Calu3 (cell line): ENCODE measurements around the gene UBE2F. TPM values are rescaled to one million over a fixed set of nuclear protein-coding genes. Genes with fewer than 3 reads are reported as not detected.

Experiments
- BruUV-seq: library from RNA; stranded (reverse); fragments of 400-500 nt; replicated peaks from 2 replicates; lab custom pipeline; 2021; lab: Mats Ljungman, UMichigan
- CTCF ChIA-PET: fragments of 300-600 bp; sonication (Branson Sonifier 250); formaldehyde crosslinking; loops from one replicate; lab custom pipeline; 2022; ENCODE audit warnings: antibody characterized with exemption; lab: Charles Lee
- DNase-seq: peaks from one replicate; pipeline ENCODE4 v3.0.0; 2022
- H3K27ac Mint-ChIP-seq: one replicate; pipeline ENCODE4 v1.8.0; 2022; ENCODE audit warnings: mixed read lengths; ENCODE audit not compliant: unreplicated experiment
- H3K27me3 Mint-ChIP-seq: one replicate; pipeline ENCODE4 v1.8.0; 2022; ENCODE audit warnings: mixed read lengths; ENCODE audit not compliant: unreplicated experiment
- H3K36me3 Mint-ChIP-seq: one replicate; pipeline ENCODE4 v1.8.0; 2022; ENCODE audit warnings: mild to moderate bottlenecking, moderate library complexity, mixed read lengths; ENCODE audit not compliant: insufficient read depth, unreplicated experiment
- H3K4me1 Mint-ChIP-seq: one replicate; pipeline ENCODE4 v1.8.0; 2022; ENCODE audit warnings: mild to moderate bottlenecking, low read depth, mixed read lengths; ENCODE audit not compliant: unreplicated experiment
- H3K4me3 Mint-ChIP-seq: one replicate; pipeline ENCODE4 v1.8.0; 2022; ENCODE audit warnings: mild to moderate bottlenecking, low read depth, moderate library complexity, mixed read lengths; ENCODE audit not compliant: unreplicated experiment
- H3K9me3 Mint-ChIP-seq: one replicate; pipeline ENCODE4 v1.8.0; 2022; ENCODE audit warnings: low read depth, mixed read lengths; ENCODE audit not compliant: unreplicated experiment
- CTCF ChIP-seq: fragments of 200-600 bp; IDR thresholded peaks from one replicate; pipeline ENCODE4 v1.8.0; 2022; ENCODE audit warnings: antibody characterized with exemption; ENCODE audit not compliant: unreplicated experiment
- intact Hi-C: fragments of 100-400 bp; cut with micrococcal nuclease; formaldehyde crosslinking; loops from one replicate; pipeline ENCODE4 v1.10.0; 2022; ENCODE audit not compliant: unreplicated experiment
- total RNA-seq: library from RNA; stranded (reverse); gene quantifications from 2 replicates; pipeline ENCODE4 v1.2.3, GENCODE V29; 2022

UBE2F gene
- total RNA-seq, 1 experiment from 2014 or later = 40.1 TPM

- no peak for TF ChIP-seq CTCF
- Mint-ChIP-seq H3K4me1 (no peaks in the 10 kb centered on the region), H3K27ac (no peak overlapping the region), H3K27me3 (peaks cover 30% of the 10 kb centered on the region), H3K4me3 (no peak overlapping the region), H3K9me3 (peaks cover 4% of the 10 kb centered on the region), H3K36me3 (no peaks in the 10 kb centered on the region)
- intact Hi-C loops = no loop called here
- BruUV-seq = no TSS peak
- CTCF ChIA-PET = no interaction called here
- no peak for DNase-seq
Measured at GRCh38 chr2:237932731-237933131, 34.1 kb upstream of the UBE2F start.

- peaks cover 4% of the 10 kb centered on the region for H3K9me3 Mint-ChIP-seq
- H3K36me3 Mint-ChIP-seq = no peaks in the 10 kb centered on the region
- CTCF ChIA-PET = interaction anchor here (1.6 kb wide), 1 partner anchor 10 kb away, joined by 3 read pairs; no protein-coding TSS in a partner anchor
- intact Hi-C loops = no loop called here
- H3K27me3 Mint-ChIP-seq = peaks cover 35% of the 10 kb centered on the region
- no peak for TF ChIP-seq CTCF
- no peak overlapping the region for H3K27ac Mint-ChIP-seq
- H3K4me3 Mint-ChIP-seq = no peak overlapping the region
- no peaks in the 10 kb centered on the region for H3K4me1 Mint-ChIP-seq
- no peak for DNase-seq
- BruUV-seq = no TSS peak
Measured at GRCh38 chr2:237934186-237934585, 32.6 kb upstream of the UBE2F start.

GRCh38 chr2:237935740-237936452 lies 30.9 kb upstream of the UBE2F start:
- H3K36me3 Mint-ChIP-seq = no peaks in the 10 kb centered on the region
- no peak for TF ChIP-seq CTCF

GRCh38 chr2:237939251-237939650 lies 27.6 kb upstream of the UBE2F start:
- Mint-ChIP-seq H3K36me3 (no peaks in the 10 kb centered on the region), H3K9me3 (peaks cover under 1% of the 10 kb centered on the region), H3K4me1 (no peaks in the 10 kb centered on the region), H3K27me3 (peaks cover 54% of the 10 kb centered on the region), H3K4me3 (no peak overlapping the region), H3K27ac (no peak overlapping the region)
- DNase-seq = no peak
- CTCF ChIA-PET = no interaction called here
- intact Hi-C loops = no loop called here
- no peak for TF ChIP-seq CTCF
- BruUV-seq = no TSS peak

More at GRCh38 chr2:237935740-237936452, 30.9 kb upstream of the UBE2F start:
- Mint-ChIP-seq H3K27ac (no peak overlapping the region), H3K4me3 (no peak overlapping the region), H3K4me1 (no peaks in the 10 kb centered on the region), H3K27me3 (peaks cover 40% of the 10 kb centered on the region), H3K9me3 (no peaks in the 10 kb centered on the region)
- CTCF ChIA-PET = no interaction called here
- intact Hi-C loops = no loop called here
- BruUV-seq = no TSS peak
- DNase-seq = no peak
